Hepatocyte (in vitro differentiated cells): ENCODE results near the gene CDKL4.

ENCODE experiments used
- CTCF ChIP-seq: fragments of 200-600 bp; sonication (generic); IDR thresholded peaks from 2 replicates; pipeline ENCODE4 v1.5.1; 2016; ENCODE audit warnings: antibody characterized with exemption, mild to moderate bottlenecking; ENCODE audit not compliant: poor library complexity
- EZH2phosphoT487 ChIP-seq: fragments of 200-600 bp; sonication (generic); IDR thresholded peaks from one replicate; pipeline ENCODE4 v1.6.1; 2018; ENCODE audit warnings: antibody characterized with exemption, mild to moderate bottlenecking, low read depth, moderate library complexity; ENCODE audit not compliant: unreplicated experiment, severe bottlenecking

GRCh38 chr2:39138837-39139211 is 104.9 kb downstream of the CDKL4 start:
- no peak for TF ChIP-seq CTCF
- TF ChIP-seq EZH2phosphoT487 = no peak
